Small intestine (tissue), 7 donors: ENCODE measurements around the gene PPP3CA. TPM values are rescaled to one million over a fixed set of nuclear protein-coding genes. Genes with fewer than 3 reads are reported as not detected.
"Not testable (repeated sequence)": the region's sequence is repeated elsewhere in the genome, so short reads cannot be mapped to it uniquely, and the experiment has no call there.

ENCODE experiments used
- DNase-seq, 2 donors: peaks; one replicate each; pipeline versions ENCODE4 v3.0.0 to v3.0.0-alpha.2; 2013
- FAIRE-seq: peaks from 2 replicates; lab custom pipeline; 2012; peaks lifted over from hg19 to GRCh38; lab: Jason Lieb, UNC
- H3K27ac ChIP-seq, 3 donors: one replicate each; pipeline ENCODE4 v1.5.1; 2013; ENCODE audit warnings: low read length in 2 of 3, mild to moderate bottlenecking in 2 of 3, control low read depth in 1 of 3, inconsistent platforms in 1 of 3, low read depth in 1 of 3, moderate library complexity in 1 of 3
- H3K27me3 ChIP-seq, 3 donors: one replicate each; pipeline ENCODE4 v1.6.1; 2013; ENCODE audit warnings: low read length in 3 of 3, inconsistent platforms in 1 of 3; ENCODE audit not compliant: control insufficient read depth in 3 of 3, insufficient read depth in 3 of 3
- H3K36me3 ChIP-seq, 3 donors: one replicate each; pipeline ENCODE4 v1.6.1; 2013; ENCODE audit warnings: low read length in 3 of 3, inconsistent platforms in 1 of 3, low read depth in 1 of 3, mild to moderate bottlenecking in 1 of 3, moderate library complexity in 1 of 3; ENCODE audit not compliant: control insufficient read depth in 3 of 3, insufficient read depth in 2 of 3
- H3K4me1 ChIP-seq, 3 donors: one replicate each; pipeline ENCODE4 v1.6.1; 2013; ENCODE audit warnings: low read length in 2 of 3, inconsistent platforms in 1 of 3, low read depth in 1 of 3, mild to moderate bottlenecking in 1 of 3, moderate library complexity in 1 of 3; ENCODE audit not compliant: control insufficient read depth in 3 of 3, insufficient read depth in 2 of 3
- H3K4me3 ChIP-seq, 3 donors: one replicate each; pipeline ENCODE4 v1.5.1; 2013; ENCODE audit warnings: low read length in 3 of 3, control low read depth in 1 of 3, inconsistent platforms in 1 of 3, low read depth in 1 of 3, mild to moderate bottlenecking in 1 of 3, moderate library complexity in 1 of 3
- H3K9me3 ChIP-seq, 2 donors: one replicate each; pipeline ENCODE4 v1.6.1; 2013; ENCODE audit warnings: low read depth in 1 of 2, low read length in 1 of 2; ENCODE audit not compliant: control insufficient read depth in 2 of 2, insufficient read depth in 1 of 2
- WGBS, 3 donors: extraction: QIAGEN DNeasy Blood & Tissue Kit; methylation state at CpG; one replicate each; pipeline ENCODE4 v1.1.7; 2013; 5-methylcytosine and 5-hydroxymethylcytosine counted together
- polyA plus RNA-seq, 4 donors: library from polyadenylated mRNA; stranded (reverse) in 3 of 4; unstranded in 1 of 4; fragments of 200-250 nt in 3 of 4; fragments of 120-200 nt in 1 of 4; gene quantifications; one replicate each; pipeline versions ENCODE4 v1.2.1 to v1.2.3, GENCODE V29; 2013
- donor health status: healthy with polysubstance abuse.
- donor health status: control.
- donor health status: control.
- donor health status: Bipolar disorder and iron deficiency.
- donor health status: healthy.

PPP3CA gene
- polyA plus RNA-seq, 4 donors, result 8.9 to 23.8 (median 11.2) TPM

DNA sequence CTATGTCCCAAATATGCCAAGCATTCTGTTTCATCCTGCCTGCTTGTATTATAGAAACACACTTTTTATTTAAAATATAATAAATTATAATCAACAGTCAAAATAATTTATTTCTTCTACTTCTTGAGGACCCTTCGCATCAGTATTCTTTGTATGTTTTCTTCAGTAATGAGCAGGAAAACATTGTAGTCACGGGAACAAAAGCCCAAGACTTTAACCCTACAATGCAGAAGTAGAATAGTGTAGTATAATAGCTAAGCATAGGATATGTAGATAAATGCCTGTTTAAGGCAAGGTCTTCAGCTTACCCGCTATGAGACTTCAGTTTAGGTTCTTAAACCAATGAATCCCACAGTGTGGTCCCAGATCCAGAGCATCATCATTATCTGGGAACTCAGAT lies 156.6 kb downstream of the PPP3CA start:
- FAIRE-seq, result no peak

DNA sequence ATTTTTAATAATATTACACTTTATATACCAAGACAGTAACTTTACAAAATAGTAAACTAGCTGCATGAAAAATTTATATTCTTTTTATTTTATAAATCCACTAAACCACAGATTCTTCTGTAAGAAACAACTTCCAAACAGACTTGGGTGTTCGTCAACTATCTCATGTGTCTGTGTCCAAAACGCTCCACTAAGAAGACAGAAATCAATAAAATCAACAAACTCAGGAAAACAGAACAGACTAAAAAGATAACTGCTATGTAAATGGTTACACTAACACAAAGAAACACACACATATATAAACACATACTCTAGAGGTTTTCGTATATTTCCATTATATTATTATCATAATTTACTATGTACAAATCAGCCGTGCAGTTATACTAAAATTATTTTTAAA lies 158.4 kb downstream of the PPP3CA start:
- no peaks in the 10 kb centered on the region for H3K36me3 ChIP-seq
- H3K27ac ChIP-seq, result no peak overlapping the region
- no peaks in the 10 kb centered on the region for H3K27me3 ChIP-seq
- FAIRE-seq, result no peak
- H3K9me3 ChIP-seq, result no peaks in the 10 kb centered on the region
- WGBS, 3 donors, result 84 to 88% (median 86%) methylated on average over 4 of the region's 4 CpGs
- no peak for DNase-seq
- peaks cover 2 to 17% (median 4%) of the 10 kb centered on the region in 3 donors for H3K4me1 ChIP-seq
- H3K4me3 ChIP-seq, result no peak overlapping the region

More for the DNA sequence above, 156.6 kb downstream of the PPP3CA start:
- Histone ChIP-seq H3K27me3 (no peaks in the 10 kb centered on the region), H3K4me1 (peaks cover 0 to 13% (median 4%) of the 10 kb centered on the region in 3 donors), H3K4me3 (no peak overlapping the region), H3K9me3 (no peaks in the 10 kb centered on the region), H3K36me3 (peaks cover 0 to 3% (median 0%) of the 10 kb centered on the region in 3 donors), H3K27ac (peak overlapping the region in 1 of 3 donors; percentile 73)
- WGBS, 3 donors, result 78 to 95% (median 93%) methylated on average over 3 of the region's 3 CpGs
- no peak for DNase-seq

DNA sequence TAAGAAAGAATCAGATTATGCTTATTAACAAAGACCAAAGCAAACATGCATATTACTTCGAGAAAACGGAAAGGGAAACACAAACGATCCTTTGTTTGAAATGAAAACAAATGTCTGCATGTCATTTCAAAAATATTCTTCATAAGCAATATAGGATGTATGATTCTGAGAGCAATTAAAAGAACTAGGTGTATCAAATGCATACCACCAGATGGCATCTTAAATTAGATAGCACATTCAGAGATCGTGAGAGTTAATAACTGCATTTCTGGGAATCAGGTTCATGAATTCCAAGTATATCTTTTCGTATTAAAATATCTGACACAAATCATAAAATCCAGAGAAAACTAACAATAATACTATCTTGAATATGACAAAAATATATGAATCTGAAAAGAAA lies 159.5 kb downstream of the PPP3CA start:
- FAIRE-seq, result peak; percentile 79
- Histone ChIP-seq H3K27me3 (no peaks in the 10 kb centered on the region), H3K4me3 (no peak overlapping the region)

DNA sequence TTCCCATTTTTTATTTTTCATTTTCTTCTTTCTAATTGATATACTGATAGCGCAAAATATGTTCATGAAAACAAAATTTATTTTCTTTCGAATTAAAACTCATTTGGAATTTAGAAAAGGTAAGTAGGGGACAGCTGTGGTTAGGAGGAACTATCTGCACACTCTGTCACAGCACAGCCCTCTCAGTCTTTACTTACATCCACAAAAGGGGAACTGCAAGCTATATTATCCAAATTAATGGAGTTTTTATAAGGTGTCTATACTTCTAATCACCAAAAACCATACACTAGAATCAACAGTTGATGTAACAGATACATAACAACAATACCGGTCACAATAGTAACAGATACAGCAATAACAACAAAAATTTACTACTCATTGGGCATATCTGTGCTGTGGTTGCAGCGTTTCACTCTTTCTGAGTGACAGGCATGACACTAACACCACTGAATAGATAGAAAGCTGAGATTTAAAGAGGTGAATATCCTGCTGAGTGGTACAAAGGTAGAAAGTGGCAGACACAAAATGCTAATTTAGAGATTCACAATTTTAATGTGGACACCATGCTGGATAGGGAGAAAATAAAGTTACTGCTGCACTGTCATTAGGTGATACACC lies 160.7 kb downstream of the PPP3CA start:
- no peak overlapping the region for H3K4me3 ChIP-seq
- DNase-seq (no peak), FAIRE-seq (no peak)
- peaks cover 0 to 4% of the 10 kb centered on the region in 2 donors for H3K9me3 ChIP-seq
- H3K27me3 ChIP-seq, result no peaks in the 10 kb centered on the region
- H3K4me1 ChIP-seq, result peaks cover 0 to 11% (median 2%) of the 10 kb centered on the region in 3 donors
- H3K27ac ChIP-seq, result no peak overlapping the region
- no peaks in the 10 kb centered on the region for H3K36me3 ChIP-seq
- WGBS, 3 donors, result 93 to 95% (median 93%) methylated on average over 4 of the region's 4 CpGs

More for the DNA sequence above, 159.5 kb downstream of the PPP3CA start:
- Histone ChIP-seq H3K9me3 (no peaks in the 10 kb centered on the region), H3K4me1 (peaks cover 2 to 18% (median 4%) of the 10 kb centered on the region in 3 donors), H3K27ac (no peak overlapping the region), H3K36me3 (no peaks in the 10 kb centered on the region)
- peak in 1 of 2 donors; percentile 27 for DNase-seq
- 31 to 41% (median 39%) methylated on average over 5 of the region's 5 CpGs for WGBS, 3 donors

DNA sequence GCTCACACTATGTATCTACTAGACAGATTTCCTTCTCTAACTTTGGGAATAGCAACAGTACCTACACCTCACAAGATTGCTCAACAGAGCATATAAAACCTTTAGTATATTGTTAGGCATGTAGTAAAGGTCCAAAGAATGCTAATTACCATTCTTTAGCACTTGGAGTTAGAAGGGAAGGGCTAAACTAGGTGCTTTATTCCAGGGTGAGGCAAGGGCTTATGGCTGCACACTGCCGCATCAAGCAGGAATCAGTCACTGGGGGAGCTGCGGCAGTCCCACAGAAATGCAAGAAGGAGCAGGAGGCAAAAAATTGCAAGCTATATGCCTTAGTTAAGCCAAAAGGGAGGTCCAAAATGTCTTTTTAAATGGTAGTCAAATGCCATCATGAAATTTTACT lies 162.7 kb downstream of the PPP3CA start:
- whole genome bisulfite sequencing, 3 donors, result 94 to 96% (median 95%) methylated on average over 2 of the region's 2 CpGs
- no peak for FAIRE-seq
- peak overlapping the region in 2 of 3 donors; percentile 19 to 41 for H3K27ac ChIP-seq

DNA sequence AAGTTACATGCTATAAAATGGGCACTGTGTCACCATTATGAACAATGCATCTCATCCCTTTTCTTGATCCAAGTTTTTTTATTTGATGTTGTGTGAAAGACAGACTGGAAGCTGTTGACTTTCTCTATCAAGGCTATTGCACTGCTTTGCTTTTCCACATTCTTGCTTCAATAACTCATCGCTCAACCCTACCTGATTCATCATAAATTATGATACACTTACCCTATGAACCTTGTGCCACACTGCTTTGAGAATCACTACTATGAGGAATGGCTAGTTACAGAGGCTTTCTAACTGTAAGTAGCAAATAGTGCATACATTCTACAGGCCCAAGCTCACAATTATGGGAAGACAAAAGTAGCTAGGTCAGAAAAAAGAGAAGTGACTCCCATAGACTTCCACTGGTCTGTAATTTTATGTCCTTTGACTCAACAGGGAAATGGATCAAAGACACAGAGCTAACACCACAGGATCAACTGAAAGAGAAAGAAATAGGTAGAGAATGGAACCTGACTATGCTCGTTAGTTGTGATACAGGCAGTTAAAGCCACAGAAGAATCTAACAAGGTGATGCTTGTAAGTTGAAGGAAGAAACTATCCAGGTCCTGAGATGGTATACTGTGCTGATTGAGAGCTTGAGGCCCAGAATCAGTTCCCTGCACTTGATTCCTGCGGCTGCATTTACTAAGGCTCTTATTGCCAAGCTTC lies 163.5 kb downstream of the PPP3CA start:
- H3K27ac ChIP-seq, result peak overlapping the region in 1 of 3 donors; percentile 70
- H3K36me3 ChIP-seq, result no peaks in the 10 kb centered on the region
- DNase-seq (peak; percentile 50 to 62), FAIRE-seq (no peak)
- 82 to 86% (median 83%) methylated on average over 3 of the region's 3 CpGs for WGBS, 3 donors
- H3K4me3 ChIP-seq, result no peak overlapping the region
- H3K4me1 ChIP-seq, result peaks cover 0 to 6% (median 2%) of the 10 kb centered on the region in 3 donors
- peaks cover 0 to 4% of the 10 kb centered on the region in 2 donors for H3K9me3 ChIP-seq
- H3K27me3 ChIP-seq, result no peaks in the 10 kb centered on the region

More for the DNA sequence above, 162.7 kb downstream of the PPP3CA start:
- Histone ChIP-seq H3K4me3 (no peak overlapping the region), H3K27me3 (no peaks in the 10 kb centered on the region), H3K36me3 (no peaks in the 10 kb centered on the region), H3K9me3 (peaks cover 0 to 4% of the 10 kb centered on the region in 2 donors), H3K4me1 (peaks cover 0 to 6% (median 2%) of the 10 kb centered on the region in 3 donors)
- DNase-seq, result peak; percentile 24 to 66

DNA sequence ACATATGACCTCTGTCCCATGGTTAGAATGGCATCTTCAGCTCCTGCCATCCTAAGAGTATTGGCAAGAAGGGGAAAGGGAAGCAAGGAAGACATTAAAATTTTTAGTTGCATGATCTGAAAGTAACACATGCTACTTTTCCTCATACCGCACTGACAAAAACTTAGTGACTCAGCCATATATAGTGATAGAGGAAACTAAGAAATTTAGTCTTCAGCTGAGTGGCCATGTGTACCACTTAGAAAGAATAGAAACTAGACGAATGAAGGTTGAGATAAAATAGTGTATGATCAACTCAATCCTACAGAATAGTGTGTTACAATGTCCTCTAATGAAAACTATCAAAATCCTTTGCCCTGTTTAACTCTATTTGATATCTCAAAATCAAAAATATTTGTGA lies 164.1 kb downstream of the PPP3CA start:
- no peak for FAIRE-seq
- no peak for DNase-seq
- Histone ChIP-seq H3K36me3 (no peaks in the 10 kb centered on the region), H3K4me1 (peaks cover 0 to 6% (median 2%) of the 10 kb centered on the region in 3 donors), H3K27me3 (no peaks in the 10 kb centered on the region), H3K9me3 (peaks cover 0 to 4% of the 10 kb centered on the region in 2 donors), H3K4me3 (no peak overlapping the region), H3K27ac (peak overlapping the region in 1 of 3 donors; percentile 2)
- WGBS, 3 donors, result 85 to 94% (median 89%) methylated on average over 2 of the region's 2 CpGs

DNA sequence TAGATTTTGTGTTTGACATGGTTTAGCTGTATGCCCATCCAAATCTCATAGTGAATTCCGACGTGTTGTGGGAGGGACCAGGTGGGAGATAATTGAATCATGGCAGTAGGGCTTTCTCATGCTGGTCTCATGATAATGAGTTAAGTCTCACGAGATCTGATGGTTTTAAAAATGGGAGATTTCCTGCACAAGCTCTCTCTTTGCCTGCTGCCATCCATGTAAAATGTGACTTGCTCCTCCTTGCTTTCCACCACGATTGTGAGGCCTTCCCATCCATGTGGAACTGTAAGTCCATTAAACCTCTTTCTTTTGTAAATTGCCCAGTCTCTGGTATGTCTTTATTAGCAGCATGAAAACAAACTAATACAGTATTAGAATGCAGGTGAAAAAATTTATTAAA lies 164.6 kb downstream of the PPP3CA start:
- DNase-seq, FAIRE-seq, H3K27ac ChIP-seq, H3K27me3 ChIP-seq, H3K36me3 ChIP-seq, H3K4me3 ChIP-seq, H3K9me3 ChIP-seq, H3K4me1 ChIP-seq: not testable (repeated sequence)
- 91 to 98% (median 95%) methylated on average over 4 of the region's 4 CpGs for WGBS, 3 donors
